ENCODE results near the gene CRYZ.
"Not testable (repeated sequence)": the region's sequence is repeated elsewhere in the genome, so short reads cannot be mapped to it uniquely, and the experiment has no call there.

GRCh38 chr1:74670866-74671265 is 62.0 kb downstream of the CRYZ start:
- not testable (repeated sequence) for TF ChIP-seq CTCF, EP300, POLR2A (IDR thresholded peaks at IDR 0.05)

All from tibial nerve (tissue), 4 donors.